IMR-90 (cell line): ENCODE results near the gene ADGRG2. TPM values are rescaled to one million over a fixed set of nuclear protein-coding genes. Genes with fewer than 3 reads are reported as not detected.

ENCODE experiments used
- ATAC-seq: fragments of 200-7000 bp; cut with Tn5 transposase; 2 replicates; pipeline ENCODE4 v1.9.1; 2020; ENCODE audit warnings: low read depth, mild to moderate bottlenecking, moderate library complexity
- BruUV-seq: library from RNA; stranded (reverse); fragments of 400-500 nt; replicated peaks from 2 replicates; lab custom pipeline; 2021; lab: Mats Ljungman, UMichigan
- CTCF ChIA-PET: fragments of 300-600 bp; formaldehyde crosslinking; extraction: SDS; loops from one replicate; lab custom pipeline; 2021; ENCODE audit warnings: antibody characterized with exemption; lab: Yijun Ruan, JAX
- POLR2A ChIA-PET: fragments of 300-600 bp; sonication (Branson Sonifier 250); formaldehyde crosslinking; loops from one replicate; lab custom pipeline; 2022; ENCODE audit warnings: antibody characterized with exemption; ENCODE audit not compliant: unreplicated experiment; lab: Charles Lee
- DNase-seq: peaks from one replicate; pipeline ENCODE4 v3.0.0; 2013
- H2AFZ ChIP-seq: replicated peaks from 2 replicates; pipeline ENCODE3; 2013; ENCODE audit warnings: low read length, mild to moderate bottlenecking; ENCODE audit not compliant: poor library complexity
- H2AK5ac ChIP-seq: 2 replicates; pipeline ENCODE4 v1.6.1; 2013; ENCODE audit warnings: low read depth, low read length, inconsistent platforms
- H2AK9ac ChIP-seq: replicated peaks from 2 replicates; pipeline ENCODE3; 2013; ENCODE audit warnings: mild to moderate bottlenecking, low read depth, low read length, moderate library complexity; ENCODE audit not compliant: poor library complexity
- H2BK120ac ChIP-seq: 2 replicates; pipeline ENCODE4 v1.6.1; 2013; ENCODE audit warnings: low read depth, low read length, inconsistent platforms
- H2BK15ac ChIP-seq: 3 replicates; pipeline ENCODE4 v1.6.1; 2013; ENCODE audit warnings: low read depth, low read length, inconsistent platforms
- H2BK20ac ChIP-seq: 2 replicates; pipeline ENCODE4 v1.6.1; 2013; ENCODE audit warnings: low read depth, mild to moderate bottlenecking, inconsistent platforms, low read length, moderate library complexity
- H2BK5ac ChIP-seq: 2 replicates; pipeline ENCODE4 v1.6.1; 2013; ENCODE audit warnings: mild to moderate bottlenecking, low read depth, low read length, inconsistent platforms; ENCODE audit not compliant: poor library complexity, severe bottlenecking
- H3K14ac ChIP-seq: replicated peaks from 2 replicates; pipeline ENCODE4 v1.6.1; 2013; ENCODE audit warnings: low read depth, low read length, inconsistent platforms
- H3K18ac ChIP-seq: 2 replicates; pipeline ENCODE4 v1.6.1; 2013; ENCODE audit warnings: low read depth, low read length, control low read depth
- H3K23ac ChIP-seq: 2 replicates; pipeline ENCODE4 v1.6.1; 2013; ENCODE audit warnings: low read depth, low read length, inconsistent platforms
- H3K27ac ChIP-seq: 2 replicates; pipeline ENCODE4 v1.5.1; 2013; ENCODE audit warnings: mild to moderate bottlenecking, control low read depth, low read length; ENCODE audit not compliant: insufficient read depth
- H3K27me3 ChIP-seq: 2 replicates; pipeline ENCODE4 v1.6.1; 2013; ENCODE audit warnings: low read length; ENCODE audit not compliant: control insufficient read depth, insufficient read depth
- H3K36me3 ChIP-seq: 2 replicates; pipeline ENCODE4 v1.6.1; 2013; ENCODE audit warnings: low read length, mixed read lengths; ENCODE audit not compliant: control insufficient read depth, insufficient read depth
- H3K4ac ChIP-seq: 2 replicates; pipeline ENCODE4 v1.6.1; 2013; ENCODE audit warnings: low read depth, low read length, inconsistent platforms
- H3K4me1 ChIP-seq: 2 replicates; pipeline ENCODE4 v1.6.1; 2013; ENCODE audit warnings: low read length, mixed read lengths; ENCODE audit not compliant: control insufficient read depth, insufficient read depth
- H3K4me2 ChIP-seq: 2 replicates; pipeline ENCODE4 v1.6.1; 2013; ENCODE audit warnings: low read depth, mild to moderate bottlenecking, control low read depth, low read length, moderate library complexity
- H3K4me3 ChIP-seq: 2 replicates; pipeline ENCODE4 v1.5.1; 2013; ENCODE audit warnings: low read depth, mild to moderate bottlenecking, control low read depth, low read length, moderate library complexity; ENCODE audit not compliant: insufficient read depth
- H3K56ac ChIP-seq: 2 replicates; pipeline ENCODE4 v1.6.1; 2013; ENCODE audit warnings: low read length, inconsistent platforms; ENCODE audit not compliant: insufficient read depth; ENCODE audit errors: extremely low read depth
- H3K79me1 ChIP-seq, 2 experiments: 2 replicates each; pipeline ENCODE4 v1.6.1; 2013; ENCODE audit warnings: low read length in 2 of 2, inconsistent platforms in 1 of 2, low read depth in 1 of 2
- H3K9ac ChIP-seq: 2 replicates; pipeline ENCODE4 v1.6.1; 2013; ENCODE audit warnings: low read depth, low read length, control low read depth
- H3K9me1 ChIP-seq: 2 replicates; pipeline ENCODE4 v1.6.1; 2013; ENCODE audit warnings: low read length, inconsistent platforms; ENCODE audit not compliant: insufficient read depth
- H3K9me3 ChIP-seq: 2 replicates; pipeline ENCODE4 v1.6.1; 2013; ENCODE audit warnings: low read length; ENCODE audit not compliant: control insufficient read depth, insufficient read depth
- H4K20me1 ChIP-seq: 2 replicates; pipeline ENCODE4 v1.6.1; 2013; ENCODE audit warnings: low read length, inconsistent platforms; ENCODE audit not compliant: insufficient read depth
- H4K5ac ChIP-seq: 2 replicates; pipeline ENCODE4 v1.6.1; 2013; ENCODE audit warnings: mild to moderate bottlenecking, low read depth, low read length, control low read depth
- H4K8ac ChIP-seq, 2 experiments: 2 replicates each; pipeline ENCODE4 v1.6.1; 2013; ENCODE audit warnings: low read depth in 2 of 2, low read length in 2 of 2, control low read depth in 1 of 2, inconsistent platforms in 1 of 2
- H4K91ac ChIP-seq: 2 replicates; pipeline ENCODE4 v1.6.1; 2013; ENCODE audit warnings: low read depth, low read length, inconsistent platforms; ENCODE audit not compliant: insufficient read depth
- BHLHE40 ChIP-seq: fragments of 150-350 bp; IDR thresholded peaks from 2 replicates; pipeline ENCODE4 v1.6.1; 2016; ENCODE audit warnings: mild to moderate bottlenecking, low read depth, low read length
- CEBPB ChIP-seq: IDR thresholded peaks from 2 replicates; pipeline ENCODE4 v1.6.1; 2012; ENCODE audit warnings: low read depth, low read length, improper control_type of control experiment
- CHD1 ChIP-seq: IDR thresholded peaks from 2 replicates; pipeline ENCODE4 v1.6.1; 2012; ENCODE audit warnings: low read depth, low read length, improper control_type of control experiment
- CTCF ChIP-seq: conservative IDR thresholded peaks from 2 replicates; pipeline ENCODE4 v1.5.1; 2012; ENCODE audit warnings: mild to moderate bottlenecking, low read depth, low read length, improper control_type of control experiment
- FOS ChIP-seq: fragments of 150-350 bp; IDR thresholded peaks from 2 replicates; pipeline ENCODE4 v1.6.1; 2016; ENCODE audit warnings: low read depth, low read length
- MAFK ChIP-seq: IDR thresholded peaks from 2 replicates; pipeline ENCODE4 v1.6.1; 2012; ENCODE audit warnings: low read depth, low read length, improper control_type of control experiment
- MAZ ChIP-seq: IDR thresholded peaks from 2 replicates; pipeline ENCODE4 v1.6.1; 2012; ENCODE audit warnings: low read depth, mild to moderate bottlenecking, low read length, improper control_type of control experiment, moderate library complexity, borderline replicate concordance
- MXI1 ChIP-seq: IDR thresholded peaks from 2 replicates; pipeline ENCODE4 v1.6.1; 2012; ENCODE audit warnings: low read depth, mild to moderate bottlenecking, low read length, moderate library complexity, borderline replicate concordance
- NFE2L2 ChIP-seq: fragments of 150-350 bp; IDR thresholded peaks from 2 replicates; pipeline ENCODE4 v1.6.1; 2016; ENCODE audit warnings: low read depth, mild to moderate bottlenecking, low read length
- POLR2A ChIP-seq: IDR thresholded peaks from 2 replicates; pipeline ENCODE4 v1.6.1; 2012; ENCODE audit warnings: mild to moderate bottlenecking, low read depth, low read length
- RAD21 ChIP-seq: IDR thresholded peaks from 2 replicates; pipeline ENCODE4 v1.6.1; 2012; ENCODE audit warnings: low read length, improper control_type of control experiment
- RCOR1 ChIP-seq: IDR thresholded peaks from 2 replicates; pipeline ENCODE4 v1.6.1; 2012; ENCODE audit warnings: mild to moderate bottlenecking, low read length, improper control_type of control experiment; ENCODE audit not compliant: insufficient replicate concordance
- RFX5 ChIP-seq: IDR thresholded peaks from 2 replicates; pipeline ENCODE4 v1.8.0; 2012; ENCODE audit warnings: low read depth, mild to moderate bottlenecking, low read length, moderate library complexity
- SMC3 ChIP-seq: fragments of 150-350 bp; IDR thresholded peaks from 2 replicates; pipeline ENCODE4 v1.6.1; 2016; ENCODE audit warnings: low read depth, mild to moderate bottlenecking, antibody characterized with exemption, low read length, moderate library complexity
- USF2 ChIP-seq: fragments of 150-350 bp; IDR thresholded peaks from 2 replicates; pipeline ENCODE4 v1.6.1; 2017; ENCODE audit warnings: mild to moderate bottlenecking, antibody characterized with exemption, low read length, low read depth
- WGBS, 2 experiments: methylation state at CpG; one replicate each; pipeline versions ENCODE4 v1.1.5 to v1.1.7; 2013; ENCODE audit warnings: missing lambda C conversion rate in 2 of 2; ENCODE audit not compliant: insufficient read length in 1 of 2; ENCODE audit errors: extremely low coverage in 2 of 2; 5-methylcytosine and 5-hydroxymethylcytosine counted together
- dilution Hi-C: fragments of 300-500 bp; cut with HindIII; formaldehyde crosslinking; loops from one replicate; pipeline ENCODE4 v1.14.3; 2018; ENCODE audit warnings: low sequenced_read_pairs; ENCODE audit not compliant: unreplicated experiment
- in situ Hi-C: fragments of 300-500 bp; cut with MboI; formaldehyde crosslinking; loops from 3 replicates; pipeline ENCODE4 v1.14.3; 2019; ENCODE audit warnings: low sequenced_read_pairs, inconsistent platforms, mixed read lengths
- intact Hi-C: fragments of 100-400 bp; cut with micrococcal nuclease; formaldehyde crosslinking; loops from 2 replicates; pipeline ENCODE4 v1.10.0; 2022
- polyA plus RNA-seq, 3 experiments: library from polyadenylated mRNA; depleted of rRNA; stranded (reverse); fragments of >200 nt; gene quantifications; 2 replicates each; pipeline ENCODE4 v1.2.3, GENCODE V29; 2012; ENCODE audit warnings: low replicate concordance in 1 of 3
- total RNA-seq: library from RNA; depleted of rRNA; stranded (reverse); fragments of >200 nt; gene quantifications from 2 replicates; pipeline ENCODE4 v1.2.3, GENCODE V29; 2012

ADGRG2 gene
- total and polyA plus RNA-seq, 2 of the 4 experiments (the other 2 are of a cell fraction) = under 0.01 to 0.07 TPM

DNA sequence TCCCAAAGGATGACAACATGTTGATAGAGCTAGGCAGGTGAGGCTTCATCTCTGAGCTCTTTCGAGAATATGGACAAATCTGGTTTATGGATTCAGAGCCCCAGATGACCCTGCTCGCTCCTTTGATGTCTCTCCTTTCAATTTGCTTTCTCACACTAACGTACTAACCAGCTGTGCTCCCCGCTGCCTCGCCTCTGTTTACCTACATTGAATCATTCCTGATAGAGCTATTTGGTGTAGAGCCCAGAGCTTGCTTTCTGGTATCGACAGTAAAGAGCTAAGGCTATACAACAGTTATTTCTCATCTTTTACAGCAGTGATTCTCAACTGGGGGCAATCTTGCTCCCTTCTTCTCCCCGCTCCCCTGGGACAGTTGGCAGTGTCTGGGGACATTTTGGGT, 129.4 kb downstream of the ADGRG2 start:
- H3K4me2 ChIP-seq = no peak overlapping the region
- no peak overlapping the region for H3K9ac ChIP-seq
- ATAC-seq (no peak), DNase-seq (no peak)
- no peak overlapping the region for H2AFZ ChIP-seq
- H4K91ac ChIP-seq = no peak overlapping the region; the same call in 1 of the 2 replicates
- H3K36me3 ChIP-seq = no peaks in the 10 kb centered on the region; the same call in none of the 2 replicates
- peaks cover 3% of the 10 kb centered on the region; the same call in 1 of the 2 replicates for H3K9me1 ChIP-seq
- in situ Hi-C loops = no loop called here
- no peak overlapping the region for H3K27ac ChIP-seq
- no peak overlapping the region for H3K14ac ChIP-seq
- no peaks in the 10 kb centered on the region for H3K4me1 ChIP-seq
- H2BK120ac ChIP-seq = peak overlapping the region; percentile 18; the same call in 1 of the 2 replicates
- H2AK5ac ChIP-seq = no peak overlapping the region
- POLR2A ChIA-PET = no interaction called here
- H4K5ac ChIP-seq = no peak overlapping the region
- H2BK20ac ChIP-seq = no peak overlapping the region; the same call in 1 of the 2 replicates
- H2BK5ac ChIP-seq = no peak overlapping the region
- peak overlapping the region; percentile 20; the same call in 1 of the 3 replicates for H2BK15ac ChIP-seq
- H3K4me3 ChIP-seq = no peak overlapping the region
- WGBS, 2 experiments = 80% methylated on average over 1 of the region's 7 CpGs; no CpG with 5 or more reads in 1 of the 2 experiments
- H3K9me3 ChIP-seq = no peaks in the 10 kb centered on the region
- dilution Hi-C loops = no loop called here
- H3K4ac ChIP-seq = peak overlapping the region; percentile 8; the same call in 1 of the 2 replicates
- H2AK9ac ChIP-seq = no peak overlapping the region
- BruUV-seq = no TSS peak
- no peak overlapping the region for H3K18ac ChIP-seq
- H4K8ac ChIP-seq = no peak overlapping the region; a peak in 1 of 4 replicates
- CTCF ChIA-PET = no interaction called here
- no peak overlapping the region for H3K23ac ChIP-seq
- H3K27me3 ChIP-seq = no peaks in the 10 kb centered on the region
- H3K56ac ChIP-seq = no peak overlapping the region
- H4K20me1 ChIP-seq = no peaks in the 10 kb centered on the region; the same call in 1 of the 2 replicates
- intact Hi-C loops = no loop called here
- no peak for TF ChIP-seq MXI1
- TF ChIP-seq MAZ = no peak
- TF ChIP-seq MAFK = no peak
- TF ChIP-seq CHD1 = no peak
- TF ChIP-seq RCOR1 = no peak
- no peak for TF ChIP-seq POLR2A
- no peak for TF ChIP-seq BHLHE40
- no peak for TF ChIP-seq SMC3
- TF ChIP-seq CTCF = no peak
- no peak for TF ChIP-seq CEBPB
- no peak for TF ChIP-seq RFX5
- TF ChIP-seq RAD21 = no peak
- TF ChIP-seq USF2 = no peak
- TF ChIP-seq NFE2L2 = no peak
- TF ChIP-seq FOS = no peak
- H3K79me1 ChIP-seq = peaks cover 5 to 7% of the 10 kb centered on the region in 2 experiments; a peak in 1 of 4 replicates
